Caco-2 (cell line): ENCODE measurements around the gene RAB20. TPM values are rescaled to one million over a fixed set of nuclear protein-coding genes. Genes with fewer than 3 reads are reported as not detected.
A peak's percentile ranks its signal among the peaks of the same experiment; 100 is the strongest.

Experiments
- BruUV-seq: library from RNA; stranded (reverse); fragments of 400-500 nt; replicated peaks from 2 replicates; lab custom pipeline; 2021; lab: Mats Ljungman, UMichigan
- CTCF ChIA-PET: fragments of 300-600 bp; sonication (Branson Sonifier 250); formaldehyde crosslinking; loops from one replicate; lab custom pipeline; 2022; ENCODE audit warnings: antibody characterized with exemption; lab: Charles Lee
- POLR2A ChIA-PET: fragments of 300-600 bp; sonication (Branson Sonifier 250); formaldehyde crosslinking; loops from one replicate; lab custom pipeline; 2022; ENCODE audit warnings: antibody characterized with exemption; lab: Charles Lee
- DNase-seq, 2 experiments: peaks; one replicate each; pipeline versions ENCODE4 v3.0.0 to v3.0.0-alpha.2; 2020 to 2022
- H3K27me3 ChIP-seq: replicated peaks from 2 replicates; pipeline ENCODE4 v1.6.0; 2011; ENCODE audit warnings: low read length; ENCODE audit not compliant: control insufficient read depth, insufficient read depth
- H3K36me3 ChIP-seq: 2 replicates; pipeline ENCODE4 v1.5.1; 2011; ENCODE audit warnings: low read length; ENCODE audit not compliant: control insufficient read depth, insufficient read depth
- H3K4me1 ChIP-seq: fragments of 250-450 bp; sonication (Bioruptor Pico); 2 replicates; pipeline ENCODE4 v1.5.1; 2020; ENCODE audit warnings: mild to moderate bottlenecking
- H3K4me3 ChIP-seq: 2 replicates; pipeline ENCODE4 v1.5.1; 2011; ENCODE audit warnings: low read depth, mild to moderate bottlenecking, control low read depth, low read length
- H3K9me3 ChIP-seq: fragments of 250-450 bp; sonication (Bioruptor Pico); 2 replicates; pipeline ENCODE4 v1.5.1; 2020; ENCODE audit warnings: mild to moderate bottlenecking, moderate library complexity
- H3K27ac Mint-ChIP-seq: one replicate; pipeline ENCODE4 v1.8.0; 2022; ENCODE audit warnings: mixed read lengths; ENCODE audit not compliant: unreplicated experiment
- H3K27me3 Mint-ChIP-seq: one replicate; pipeline ENCODE4 v1.8.0; 2022; ENCODE audit warnings: mixed read lengths; ENCODE audit not compliant: insufficient read depth, unreplicated experiment
- H3K36me3 Mint-ChIP-seq: one replicate; pipeline ENCODE4 v1.8.0; 2022; ENCODE audit warnings: mild to moderate bottlenecking, mixed read lengths; ENCODE audit not compliant: insufficient read depth, unreplicated experiment
- H3K4me1 Mint-ChIP-seq: one replicate; pipeline ENCODE4 v1.8.0; 2022; ENCODE audit warnings: low read depth, mixed read lengths; ENCODE audit not compliant: unreplicated experiment
- H3K4me3 Mint-ChIP-seq: one replicate; pipeline ENCODE4 v1.8.0; 2022; ENCODE audit warnings: mild to moderate bottlenecking, moderate library complexity, mixed read lengths; ENCODE audit not compliant: unreplicated experiment
- H3K9me3 Mint-ChIP-seq: one replicate; pipeline ENCODE4 v1.8.0; 2022; ENCODE audit warnings: mixed read lengths; ENCODE audit not compliant: unreplicated experiment
- CTCF ChIP-seq, 2 experiments: fragments of 200-600 bp in 1 of 2; IDR thresholded peaks; 1 replicate in 1 of 2; 2 replicates in 1 of 2; pipeline versions ENCODE4 v1.5.1 to v1.8.0; 2011 to 2022; ENCODE audit warnings: antibody characterized with exemption in 1 of 2, control low read depth in 1 of 2, inconsistent platforms in 1 of 2, low read depth in 1 of 2, low read length in 1 of 2, mild to moderate bottlenecking in 1 of 2, moderate library complexity in 1 of 2; ENCODE audit not compliant: insufficient read depth in 1 of 2, severe bottlenecking in 1 of 2, unreplicated experiment in 1 of 2
- intact Hi-C: fragments of 100-400 bp; cut with micrococcal nuclease; formaldehyde crosslinking; loops from one replicate; pipeline ENCODE4 v1.10.0; 2022; ENCODE audit not compliant: unreplicated experiment
- total RNA-seq: library from RNA; stranded (reverse); gene quantifications from 2 replicates; pipeline ENCODE4 v1.2.3, GENCODE V29; 2022

RAB20 gene
- total RNA-seq, 1 experiment from 2014 or later: 37.9 TPM

- peaks cover 22% of the 10 kb centered on the region for H3K36me3 Mint-ChIP-seq
- no peak for TF ChIP-seq CTCF (IDR thresholded peaks at IDR 0.05; ENCODE audit: insufficient read depth in 1 of 2, low read depth in 1 of 2, low read length in 1 of 2, severe bottlenecking in 1 of 2, unreplicated experiment in 1 of 2)
- CTCF ChIA-PET: no interaction called here
- H3K36me3 ChIP-seq: no peaks in the 10 kb centered on the region
- peaks cover 9% of the 10 kb centered on the region; the same call in 1 of the 2 replicates for H3K9me3 ChIP-seq
- TSS peak; percentile 81 for BruUV-seq
- DNase-seq: no peak
- intact Hi-C loops: loop anchor here (1.0 kb wide), 1 partner anchor 41 kb away; no protein-coding TSS in a partner anchor
- peak overlapping the region; percentile 51 for H3K4me3 Mint-ChIP-seq
- H3K27ac Mint-ChIP-seq: peak overlapping the region; percentile 95
- H3K4me3 ChIP-seq: no peak overlapping the region
- H3K27me3 ChIP-seq: no peaks in the 10 kb centered on the region
- no peaks in the 10 kb centered on the region for H3K27me3 Mint-ChIP-seq
- peaks cover 9% of the 10 kb centered on the region for H3K9me3 Mint-ChIP-seq
- H3K4me1 ChIP-seq: peaks cover 45% of the 10 kb centered on the region
- H3K4me1 Mint-ChIP-seq: peaks cover 25% of the 10 kb centered on the region
- POLR2A ChIA-PET: interaction anchor here (1.1 kb wide), 1 partner anchor 21 kb away, joined by 3 read pairs; no protein-coding TSS in a partner anchor
Observed at GRCh38 chr13:110486061-110486715, 75.3 kb downstream of the RAB20 start.

- intact Hi-C loops: loop anchor here (1.0 kb wide), 2 partner anchors 22 to 42 kb away; no protein-coding TSS in a partner anchor
- Histone ChIP-seq H3K4me3 (no peak overlapping the region), H3K27me3 (no peaks in the 10 kb centered on the region), H3K9me3 (peaks cover 9% of the 10 kb centered on the region; the same call in 1 of the 2 replicates), H3K4me1 (peaks cover 45% of the 10 kb centered on the region), H3K36me3 (no peaks in the 10 kb centered on the region)
- ChIA-PET CTCF (no interaction called here), POLR2A (interaction anchor here (1.1 kb wide), 1 partner anchor 22 kb away, joined by 3 read pairs; no protein-coding TSS in a partner anchor)
- no peak for TF ChIP-seq CTCF (IDR thresholded peaks at IDR 0.05; ENCODE audit: insufficient read depth in 1 of 2, low read depth in 1 of 2, low read length in 1 of 2, severe bottlenecking in 1 of 2, unreplicated experiment in 1 of 2)
- Mint-ChIP-seq H3K4me1 (peaks cover 25% of the 10 kb centered on the region), H3K27me3 (no peaks in the 10 kb centered on the region), H3K36me3 (peaks cover 22% of the 10 kb centered on the region), H3K9me3 (peaks cover 9% of the 10 kb centered on the region), H3K27ac (peak overlapping the region; percentile 95), H3K4me3 (peak overlapping the region; percentile 51)
- DNase-seq: peak; percentile 89 to 95
- BruUV-seq: no TSS peak
Observed at GRCh38 chr13:110485604-110486003, 75.9 kb downstream of the RAB20 start.

DNA sequence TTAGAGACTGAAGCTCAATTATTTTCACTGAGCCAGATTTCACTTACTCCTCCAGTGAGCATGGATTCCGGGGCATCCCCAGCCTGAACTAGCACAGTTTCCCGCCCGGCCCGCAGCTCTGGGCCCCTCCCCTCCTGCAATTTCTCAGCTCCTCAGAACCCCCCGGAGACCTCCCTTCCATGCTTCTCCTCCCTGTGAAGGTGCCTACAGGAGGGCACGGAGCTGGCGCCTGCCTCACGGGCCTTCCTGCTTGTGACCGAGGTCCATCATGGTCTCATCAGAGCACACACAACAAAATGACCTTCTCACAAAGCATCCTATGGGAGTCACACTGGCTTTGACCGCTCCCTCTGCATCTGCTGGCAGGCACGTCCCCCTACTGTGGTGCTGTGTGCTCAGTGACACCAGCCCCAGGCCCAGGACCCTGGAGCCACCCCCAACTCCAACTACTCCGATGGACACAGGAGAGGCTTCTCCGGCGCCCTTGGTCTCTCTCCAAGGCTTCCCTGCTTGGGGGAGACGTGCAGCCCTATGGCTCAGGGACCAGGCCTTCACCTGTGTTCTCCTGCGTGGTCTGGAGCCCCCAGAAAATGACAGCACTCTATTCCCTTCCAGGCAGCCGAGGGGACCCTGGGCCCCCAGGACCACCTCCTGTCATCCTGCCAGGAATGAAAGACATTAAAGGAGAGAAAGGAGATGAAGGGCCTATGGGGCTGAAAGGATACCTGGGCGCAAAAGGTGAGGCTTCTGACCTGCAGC is 77.1 kb downstream of the RAB20 start:
- H3K27me3 Mint-ChIP-seq: no peaks in the 10 kb centered on the region
- no peaks in the 10 kb centered on the region for H3K36me3 ChIP-seq
- H3K4me1 Mint-ChIP-seq: peaks cover 14% of the 10 kb centered on the region
- DNase-seq: no peak
- CTCF ChIA-PET: no interaction called here
- peak overlapping the region; percentile 10 for H3K4me3 Mint-ChIP-seq
- H3K9me3 ChIP-seq: peaks cover 9% of the 10 kb centered on the region; the same call in 1 of the 2 replicates
- H3K4me1 ChIP-seq: peaks cover 34% of the 10 kb centered on the region
- no peaks in the 10 kb centered on the region for H3K27me3 ChIP-seq
- POLR2A ChIA-PET: no interaction called here
- peaks cover 9% of the 10 kb centered on the region for H3K9me3 Mint-ChIP-seq
- no peak overlapping the region for H3K4me3 ChIP-seq
- TF ChIP-seq CTCF (IDR thresholded peaks at IDR 0.05; ENCODE audit: insufficient read depth in 1 of 2, low read depth in 1 of 2, low read length in 1 of 2, severe bottlenecking in 1 of 2, unreplicated experiment in 1 of 2): no peak
- peak overlapping the region; percentile 95 for H3K27ac Mint-ChIP-seq
- BruUV-seq: no TSS peak
- intact Hi-C loops: loop anchor here (1.0 kb wide), 1 partner anchor 23 kb away; no protein-coding TSS in a partner anchor
- H3K36me3 Mint-ChIP-seq: peaks cover 22% of the 10 kb centered on the region
